Central memory CD8-positive, alpha-beta T cell (primary cell): ENCODE data around the gene ADCY10.

ENCODE experiments used
- ATAC-seq: fragments of 150-1000 bp; cut with Tn5 transposase; replicated peaks from 2 replicates; pipeline ENCODE4 v1.10.0; 2022; ENCODE audit warnings: mild to moderate bottlenecking, moderate FRiP score, moderate number of reproducible peaks; ENCODE audit not compliant: poor library complexity, severe bottlenecking; ENCODE audit errors: extremely low read depth
- DNase-seq, 2 donors: peaks; one replicate each; pipeline ENCODE4 v3.0.0; 2021; ENCODE audit warnings: low spot score in 2 of 2
- H3K27ac Mint-ChIP-seq: one replicate; pipeline ENCODE4 v1.8.0; 2022; ENCODE audit warnings: low read depth, mild to moderate bottlenecking, moderate library complexity, mixed read lengths
- H3K27me3 Mint-ChIP-seq: one replicate; pipeline ENCODE4 v1.8.0; 2022; ENCODE audit warnings: mixed read lengths
- H3K36me3 Mint-ChIP-seq: one replicate; pipeline ENCODE4 v1.8.0; 2022; ENCODE audit warnings: mild to moderate bottlenecking, moderate library complexity, mixed read lengths; ENCODE audit not compliant: insufficient read depth
- H3K4me1 Mint-ChIP-seq: one replicate; pipeline ENCODE4 v1.8.0; 2022; ENCODE audit warnings: mixed read lengths
- H3K4me3 Mint-ChIP-seq: one replicate; pipeline ENCODE4 v1.8.0; 2022; ENCODE audit warnings: mild to moderate bottlenecking, moderate library complexity, mixed read lengths
- H3K9me3 Mint-ChIP-seq: one replicate; pipeline ENCODE4 v1.8.0; 2022; ENCODE audit warnings: mixed read lengths

Gene ADCY10

GRCh38 chr1:167767761-167768160 is 146.2 kb downstream of the ADCY10 start:
- DNase-seq (no peak), ATAC-seq (no peak)
- Mint-ChIP-seq H3K36me3 (no peaks in the 10 kb centered on the region), H3K27me3 (no peaks in the 10 kb centered on the region), H3K4me3 (no peak overlapping the region), H3K9me3 (no peaks in the 10 kb centered on the region), H3K27ac (no peak overlapping the region), H3K4me1 (no peaks in the 10 kb centered on the region)

GRCh38 chr1:167766538-167766937 is 147.4 kb downstream of the ADCY10 start:
- Mint-ChIP-seq H3K9me3 (no peaks in the 10 kb centered on the region), H3K4me1 (peaks cover 10% of the 10 kb centered on the region), H3K36me3 (no peaks in the 10 kb centered on the region), H3K4me3 (no peak overlapping the region), H3K27ac (no peak overlapping the region), H3K27me3 (no peaks in the 10 kb centered on the region)
- DNase-seq (no peak), ATAC-seq (no peak)

- Mint-ChIP-seq H3K4me3 (no peak overlapping the region), H3K27me3 (no peaks in the 10 kb centered on the region), H3K36me3 (no peaks in the 10 kb centered on the region), H3K9me3 (no peaks in the 10 kb centered on the region), H3K4me1 (peaks cover 20% of the 10 kb centered on the region), H3K27ac (no peak overlapping the region)
- ATAC-seq, result no peak
- no peak for DNase-seq
Observed at GRCh38 chr1:167765496-167765895, 148.4 kb downstream of the ADCY10 start.

GRCh38 chr1:167764458-167765330 is 149.2 kb downstream of the ADCY10 start:
- no peak overlapping the region for H3K27ac Mint-ChIP-seq
- no peak for ATAC-seq

GRCh38 chr1:167763525-167764220 is 150.3 kb downstream of the ADCY10 start:
- Mint-ChIP-seq H3K4me3 (no peak overlapping the region), H3K27ac (no peak overlapping the region), H3K27me3 (no peaks in the 10 kb centered on the region), H3K9me3 (no peaks in the 10 kb centered on the region), H3K4me1 (peaks cover 20% of the 10 kb centered on the region), H3K36me3 (no peaks in the 10 kb centered on the region)
- no peak for ATAC-seq
- no peak for DNase-seq

More at GRCh38 chr1:167764458-167765330, 149.2 kb downstream of the ADCY10 start:
- peaks cover 20% of the 10 kb centered on the region for H3K4me1 Mint-ChIP-seq
- no peaks in the 10 kb centered on the region for H3K27me3 Mint-ChIP-seq
- H3K4me3 Mint-ChIP-seq, result no peak overlapping the region
- DNase-seq, result no peak
- H3K36me3 Mint-ChIP-seq, result no peaks in the 10 kb centered on the region
- no peaks in the 10 kb centered on the region for H3K9me3 Mint-ChIP-seq

GRCh38 chr1:167762061-167762746 is 151.7 kb downstream of the ADCY10 start:
- no peaks in the 10 kb centered on the region for H3K36me3 Mint-ChIP-seq
- peak overlapping the region; percentile 22 for H3K27ac Mint-ChIP-seq
- no peaks in the 10 kb centered on the region for H3K9me3 Mint-ChIP-seq
- ATAC-seq (no peak), DNase-seq (no peak)
- no peaks in the 10 kb centered on the region for H3K27me3 Mint-ChIP-seq
- H3K4me3 Mint-ChIP-seq, result no peak overlapping the region
- H3K4me1 Mint-ChIP-seq, result peaks cover 20% of the 10 kb centered on the region

- H3K4me3 Mint-ChIP-seq, result no peak overlapping the region
- DNase-seq, result no peak
- ATAC-seq, result no peak
- no peaks in the 10 kb centered on the region for H3K9me3 Mint-ChIP-seq
- no peaks in the 10 kb centered on the region for H3K36me3 Mint-ChIP-seq
- H3K4me1 Mint-ChIP-seq, result peaks cover 20% of the 10 kb centered on the region
- H3K27ac Mint-ChIP-seq, result peak overlapping the region; percentile 22
- H3K27me3 Mint-ChIP-seq, result no peaks in the 10 kb centered on the region
Observed at GRCh38 chr1:167761400-167761799, 152.5 kb downstream of the ADCY10 start.
